A549 (cell line): ENCODE data around the gene MROH7. TPM values are rescaled to one million over a fixed set of nuclear protein-coding genes. Genes with fewer than 3 reads are reported as not detected.

ENCODE experiments used
- ATAC-seq, 2 experiments: fragments of 200-7000 bp in 1 of 2; fragments of >200 bp in 1 of 2; cut with Nextera tagmentation in 1 of 2; cut with Tn5 transposase in 1 of 2; 3 replicates each; pipeline versions ENCODE4 v1.8.0 to v1.9.1; 2018 to 2020; ENCODE audit warnings: mild to moderate bottlenecking in 1 of 2, moderate library complexity in 1 of 2
- CTCF ChIA-PET: fragments of 300-600 bp; sonication (Branson Sonifier 250); formaldehyde crosslinking; extraction: SDS; loops from one replicate; lab custom pipeline; 2021; ENCODE audit warnings: antibody characterized with exemption, inconsistent platforms; lab: Yijun Ruan, JAX
- POLR2A ChIA-PET: fragments of 350-600 bp; formaldehyde crosslinking; extraction: SDS; loops from one replicate; lab custom pipeline; 2021; ENCODE audit warnings: antibody characterized with exemption, inconsistent platforms; lab: Yijun Ruan, JAX
- DNase-seq, 2 experiments: peaks; one replicate each; pipeline versions ENCODE4 v3.0.0 to v3.0.0-alpha.2; 2011 to 2016; ENCODE audit warnings: low read depth in 1 of 2, low spot score in 1 of 2
- FAIRE-seq: peaks from 2 replicates; lab custom pipeline; 2011; peaks lifted over from hg19 to GRCh38; lab: Jason Lieb, UNC
- H3K27ac ChIP-seq, 2 experiments: fragments of >200 bp; sonication (Bioruptor Twin); formaldehyde crosslinking; 3 replicates each; pipeline ENCODE4 v1.5.1; 2016 to 2017
- H3K4me1 ChIP-seq: fragments of >200 bp; sonication (Bioruptor Twin); formaldehyde crosslinking; 3 replicates; pipeline ENCODE4 v1.6.1; 2016
- H3K4me2 ChIP-seq: fragments of >200 bp; sonication (Bioruptor Twin); formaldehyde crosslinking; 3 replicates; pipeline ENCODE4 v1.6.1; 2016
- H3K4me3 ChIP-seq: fragments of >200 bp; sonication (Bioruptor Twin); formaldehyde crosslinking; 3 replicates; pipeline ENCODE4 v1.5.1; 2016
- H3K9me3 ChIP-seq: fragments of >200 bp; sonication (Bioruptor Twin); formaldehyde crosslinking; 3 replicates; pipeline ENCODE4 v1.6.1; 2016
- CBX8 ChIP-seq: fragments of 200-600 bp; sonication (generic); IDR thresholded peaks from 2 replicates; pipeline ENCODE4 v1.6.1; 2016
- CHD4 ChIP-seq: fragments of 200-600 bp; sonication (generic); IDR thresholded peaks from 2 replicates; pipeline ENCODE4 v1.6.1; 2016; ENCODE audit warnings: antibody characterized with exemption, mild to moderate bottlenecking, borderline replicate concordance
- EHF ChIP-seq: fragments of 250-450 bp; sonication (Bioruptor Pico); IDR thresholded peaks from 2 replicates; pipeline ENCODE4 v1.5.0; 2020; ENCODE audit warnings: mild to moderate bottlenecking
- EHMT2 ChIP-seq: fragments of 200-600 bp; sonication (generic); IDR thresholded peaks from 2 replicates; pipeline ENCODE4 v1.6.1; 2016; ENCODE audit warnings: antibody characterized with exemption, low read depth, mild to moderate bottlenecking, moderate library complexity
- EP300 ChIP-seq, 2 experiments: fragments of >200 bp; sonication (Bioruptor Twin); formaldehyde crosslinking; IDR thresholded peaks; 2 replicates in 1 of 2; 3 replicates in 1 of 2; pipeline ENCODE4 v1.6.1; 2016 to 2017
- ESRRA ChIP-seq: fragments of 150-350 bp; IDR thresholded peaks from 2 replicates; pipeline ENCODE4 v1.6.1; 2014; ENCODE audit warnings: mild to moderate bottlenecking, low read length, borderline replicate concordance
- FOSL2 ChIP-seq, 2 experiments: fragments of 450-650 bp in 1 of 2; fragments of >200 bp in 1 of 2; sonication (Bioruptor Twin) in 1 of 2; formaldehyde crosslinking; IDR thresholded peaks; 2 replicates each; pipeline versions ENCODE4 v1.5.0 to v1.6.1; 2016 to 2020; ENCODE audit warnings: mild to moderate bottlenecking in 1 of 2, moderate library complexity in 1 of 2
- HOXB5 ChIP-seq: fragments of 250-450 bp; sonication (Bioruptor Pico); IDR thresholded peaks from 2 replicates; pipeline ENCODE4 v1.5.0; 2020; ENCODE audit warnings: mild to moderate bottlenecking, moderate library complexity
- KDM5A ChIP-seq: fragments of 200-600 bp; sonication (generic); IDR thresholded peaks from 2 replicates; pipeline ENCODE4 v1.6.1; 2016; ENCODE audit warnings: antibody characterized with exemption, mild to moderate bottlenecking
- NPAS2 ChIP-seq: fragments of 250-450 bp; sonication (Bioruptor Pico); IDR thresholded peaks from 2 replicates; pipeline ENCODE4 v1.8.0; 2022; ENCODE audit warnings: mild to moderate bottlenecking, moderate library complexity, borderline replicate concordance
- PHF8 ChIP-seq: fragments of 200-600 bp; sonication (generic); IDR thresholded peaks from 2 replicates; pipeline ENCODE4 v1.6.1; 2016; ENCODE audit warnings: low read depth, mild to moderate bottlenecking, antibody characterized with exemption, moderate library complexity, borderline replicate concordance
- POLR2AphosphoS2 ChIP-seq: conservative IDR thresholded peaks from 2 replicates; pipeline ENCODE4 v1.6.1; 2012; ENCODE audit warnings: low read length, improper control_type of control experiment, inconsistent platforms
- RARB ChIP-seq: fragments of 250-450 bp; sonication (Bioruptor Pico); IDR thresholded peaks from 2 replicates; pipeline ENCODE4 v1.8.0; 2021; ENCODE audit warnings: mild to moderate bottlenecking, moderate library complexity
- ZC3H11A ChIP-seq: fragments of 450-650 bp; IDR thresholded peaks from 2 replicates; pipeline ENCODE4 v1.6.1; 2014; ENCODE audit warnings: antibody characterized with exemption, mild to moderate bottlenecking
- ZNF302 ChIP-seq: fragments of 250-450 bp; sonication (Bioruptor Pico); IDR thresholded peaks from 2 replicates; pipeline ENCODE4 v1.9.0; 2021; ENCODE audit warnings: inconsistent platforms, mild to moderate bottlenecking, moderate library complexity
- WGBS: methylation state at CpG from one replicate; pipeline ENCODE4 v1.1.6; 2017; ENCODE audit errors: missing lambda C conversion rate; 5-methylcytosine and 5-hydroxymethylcytosine counted together
- polyA plus RNA-seq, 4 experiments: library from polyadenylated mRNA; depleted of rRNA in 3 of 4; stranded (reverse); fragments of >200 nt; fragmentation: RNase III in 1 of 4; extraction: RNeasy Plus Mini Kit Qiagen cat#74134 plus additional on column Dnase treatment in 1 of 4; gene quantifications; 2 replicates in 3 of 4; 3 replicates in 1 of 4; pipeline ENCODE4 v1.2.3, GENCODE V29; 2011 to 2017
- TF ChIP-seq, protein P1 (sequence below): fragments of 250-450 bp; sonication (Bioruptor Pico); IDR thresholded peaks from 2 replicates; pipeline ENCODE4 v1.5.0; 2021; ENCODE audit warnings: mild to moderate bottlenecking, moderate library complexity, borderline replicate concordance
- TF ChIP-seq, protein P2 (sequence below): fragments of >200 bp; sonication (Bioruptor Twin); formaldehyde crosslinking; IDR thresholded peaks from 3 replicates; pipeline ENCODE4 v1.5.1; 2016
- TF ChIP-seq, protein P3 (sequence below): fragments of >200 bp; sonication (Bioruptor Twin); formaldehyde crosslinking; IDR thresholded peaks from 2 replicates; pipeline ENCODE4 v1.6.1; 2016

MROH7 gene
- polyA plus RNA-seq, 2 of the 4 experiments (the other 2 are of a cell fraction) = not detected

DNA sequence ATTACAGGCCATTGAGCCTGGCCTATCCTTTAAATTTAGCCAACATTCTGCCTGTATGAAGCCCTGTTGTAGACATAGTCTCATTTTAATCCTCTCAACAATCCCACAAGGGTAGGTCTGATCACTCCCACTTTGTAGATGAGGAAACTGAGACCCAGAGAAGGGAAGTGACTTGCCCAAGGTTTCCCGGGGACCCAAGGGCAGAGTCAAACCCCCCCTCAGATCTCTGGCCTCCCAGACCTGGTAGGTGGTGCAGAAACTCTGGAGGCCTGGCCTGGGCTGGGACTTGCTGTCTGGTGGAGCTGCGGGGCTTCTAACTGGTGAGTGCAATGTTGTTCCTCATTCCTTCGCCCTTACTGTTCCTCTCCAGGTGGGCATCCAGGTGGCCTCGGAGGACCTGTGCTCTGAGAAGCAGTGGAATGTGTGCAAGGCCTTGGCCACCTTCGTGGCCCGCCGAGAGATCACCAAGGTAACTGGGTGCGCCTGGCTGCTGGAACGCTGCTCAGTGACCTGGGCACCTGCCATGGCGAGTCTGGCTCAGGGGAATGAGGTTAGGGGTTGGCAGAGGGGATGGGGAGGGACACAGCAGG, 47.9 kb upstream of the MROH7 start:
- FAIRE-seq (no peak), DNase-seq (no peak), ATAC-seq (no peak)
- Histone ChIP-seq H3K9me3 (no peaks in the 10 kb centered on the region), H3K4me1 (no peaks in the 10 kb centered on the region), H3K27ac (no peak overlapping the region), H3K4me2 (no peak overlapping the region), H3K4me3 (no peak overlapping the region)
- 72% methylated on average over 10 of the region's 10 CpGs for WGBS
- POLR2A ChIA-PET = no interaction called here
- CTCF ChIA-PET = interaction anchor here (0.5 to 1.2 kb wide), 2 partner anchors 9 to 321 kb away, joined by 3 read pairs; no protein-coding TSS in a partner anchor
- TF ChIP-seq EP300 (IDR thresholded peaks at IDR 0.05) (no peak), POLR2AphosphoS2 (no peak), CHD4 (no peak), ZC3H11A (no peak), FOSL2 (IDR thresholded peaks at IDR 0.05) (no peak), FOSL2 (CRISPR knock-in tag; IDR thresholded peaks at IDR 0.05) (no peak), ESRRA (no peak), CBX8 (no peak)

DNA sequence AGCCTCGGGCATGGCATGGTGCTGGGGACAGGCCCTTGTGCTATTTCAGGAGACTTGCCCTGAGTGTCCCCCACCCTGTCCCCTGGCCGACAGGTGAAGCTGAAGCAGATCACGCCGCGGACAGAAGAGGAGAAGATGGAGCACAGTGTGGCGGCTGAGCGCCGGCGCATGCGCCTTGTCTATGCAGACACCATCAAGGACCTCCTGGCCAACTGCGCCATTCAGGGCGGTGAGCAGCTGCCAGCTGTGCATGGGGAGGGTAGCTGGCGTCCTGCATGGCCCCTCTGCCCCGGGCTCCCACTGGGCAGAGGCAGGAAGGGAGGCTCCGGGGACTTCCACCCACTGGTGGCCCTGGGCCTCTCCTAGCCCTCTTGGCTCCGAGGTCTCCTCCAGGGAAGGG, 47.1 kb upstream of the MROH7 start:
- CTCF ChIA-PET = interaction anchor here (1.2 kb wide), 1 partner anchor 10 kb away, joined by 3 read pairs; no protein-coding TSS in a partner anchor
- Histone ChIP-seq H3K4me3 (no peak overlapping the region), H3K27ac (no peak overlapping the region), H3K4me1 (no peaks in the 10 kb centered on the region), H3K9me3 (no peaks in the 10 kb centered on the region), H3K4me2 (no peak overlapping the region)
- no peak for DNase-seq
- POLR2A ChIA-PET = no interaction called here
- TF ChIP-seq EHMT2 (no peak), KDM5A (no peak), EHF (CRISPR knock-in tag) (no peak), HOXB5 (CRISPR knock-in tag) (no peak), RARB (no peak), NPAS2 (CRISPR knock-in tag) (no peak), ZNF302 (CRISPR knock-in tag) (no peak)
- TF ChIP-seq, protein P1, sequence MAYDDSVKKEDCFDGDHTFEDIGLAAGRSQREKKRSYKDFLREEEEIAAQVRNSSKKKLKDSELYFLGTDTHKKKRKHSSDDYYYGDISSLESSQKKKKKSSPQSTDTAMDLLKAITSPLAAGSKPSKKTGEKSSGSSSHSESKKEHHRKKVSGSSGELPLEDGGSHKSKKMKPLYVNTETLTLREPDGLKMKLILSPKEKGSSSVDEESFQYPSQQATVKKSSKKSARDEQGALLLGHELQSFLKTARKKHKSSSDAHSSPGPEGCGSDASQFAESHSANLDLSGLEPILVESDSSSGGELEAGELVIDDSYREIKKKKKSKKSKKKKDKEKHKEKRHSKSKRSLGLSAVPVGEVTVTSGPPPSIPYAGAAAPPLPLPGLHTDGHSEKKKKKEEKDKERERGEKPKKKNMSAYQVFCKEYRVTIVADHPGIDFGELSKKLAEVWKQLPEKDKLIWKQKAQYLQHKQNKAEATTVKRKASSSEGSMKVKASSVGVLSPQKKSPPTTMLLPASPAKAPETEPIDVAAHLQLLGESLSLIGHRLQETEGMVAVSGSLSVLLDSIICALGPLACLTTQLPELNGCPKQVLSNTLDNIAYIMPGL (CRISPR knock-in tag) = no peak
- ATAC-seq = no peak
- WGBS = 84% methylated on average over 12 of the region's 16 CpGs
- no peak for FAIRE-seq

DNA sequence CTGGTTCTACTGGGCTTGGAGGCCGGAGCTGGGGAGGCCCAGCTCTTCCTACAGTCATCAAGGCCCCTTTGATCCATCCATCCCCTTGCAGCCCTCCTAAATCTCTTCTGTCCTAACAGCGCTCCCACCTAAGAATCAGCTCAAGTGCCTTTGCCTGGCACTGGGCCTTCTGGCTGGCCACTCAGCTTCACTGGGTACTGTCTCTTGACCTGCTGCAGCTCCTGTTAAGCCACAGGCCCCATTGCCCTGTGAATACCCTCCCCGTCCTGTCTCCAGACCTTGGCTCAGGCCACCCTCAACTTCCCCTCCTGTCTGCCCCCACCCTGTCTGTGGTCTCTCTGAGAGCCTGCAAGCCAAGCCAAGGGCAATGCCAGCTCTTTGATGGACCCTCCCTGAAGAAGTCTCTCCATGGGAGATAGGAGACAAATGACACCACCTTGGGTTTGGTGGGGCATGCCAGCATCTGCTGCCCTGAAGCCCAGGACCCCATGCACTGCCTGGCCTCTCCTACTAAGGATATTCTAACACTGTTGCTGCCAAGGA, 45.6 kb upstream of the MROH7 start:
- TF ChIP-seq POLR2AphosphoS2 (no peak), PHF8 (no peak)
- TF ChIP-seq, protein P2, sequence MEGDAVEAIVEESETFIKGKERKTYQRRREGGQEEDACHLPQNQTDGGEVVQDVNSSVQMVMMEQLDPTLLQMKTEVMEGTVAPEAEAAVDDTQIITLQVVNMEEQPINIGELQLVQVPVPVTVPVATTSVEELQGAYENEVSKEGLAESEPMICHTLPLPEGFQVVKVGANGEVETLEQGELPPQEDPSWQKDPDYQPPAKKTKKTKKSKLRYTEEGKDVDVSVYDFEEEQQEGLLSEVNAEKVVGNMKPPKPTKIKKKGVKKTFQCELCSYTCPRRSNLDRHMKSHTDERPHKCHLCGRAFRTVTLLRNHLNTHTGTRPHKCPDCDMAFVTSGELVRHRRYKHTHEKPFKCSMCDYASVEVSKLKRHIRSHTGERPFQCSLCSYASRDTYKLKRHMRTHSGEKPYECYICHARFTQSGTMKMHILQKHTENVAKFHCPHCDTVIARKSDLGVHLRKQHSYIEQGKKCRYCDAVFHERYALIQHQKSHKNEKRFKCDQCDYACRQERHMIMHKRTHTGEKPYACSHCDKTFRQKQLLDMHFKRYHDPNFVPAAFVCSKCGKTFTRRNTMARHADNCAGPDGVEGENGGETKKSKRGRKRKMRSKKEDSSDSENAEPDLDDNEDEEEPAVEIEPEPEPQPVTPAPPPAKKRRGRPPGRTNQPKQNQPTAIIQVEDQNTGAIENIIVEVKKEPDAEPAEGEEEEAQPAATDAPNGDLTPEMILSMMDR = no peak
- TF ChIP-seq, protein P3, sequence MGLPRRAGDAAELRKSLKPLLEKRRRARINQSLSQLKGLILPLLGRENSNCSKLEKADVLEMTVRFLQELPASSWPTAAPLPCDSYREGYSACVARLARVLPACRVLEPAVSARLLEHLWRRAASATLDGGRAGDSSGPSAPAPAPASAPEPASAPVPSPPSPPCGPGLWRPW = no peak

More for the DNA sequence above, 45.6 kb upstream of the MROH7 start:
- ATAC-seq (no peak), FAIRE-seq (no peak), DNase-seq (no peak)
- Histone ChIP-seq H3K4me1 (no peaks in the 10 kb centered on the region), H3K9me3 (no peaks in the 10 kb centered on the region), H3K27ac (no peak overlapping the region), H3K4me2 (no peak overlapping the region), H3K4me3 (no peak overlapping the region)
- WGBS = 87% methylated on average over 3 of the region's 3 CpGs
- ChIA-PET CTCF (no interaction called here), POLR2A (no interaction called here)
